Skeletal muscle cell (primary cell): Measurements from ENCODE around the gene MYBPC1.
"Not testable (repeated sequence)": the region's sequence is repeated elsewhere in the genome, so short reads cannot be mapped to it uniquely, and the experiment has no call there.

Experiments
- DNase-seq: peaks from one replicate; pipeline ENCODE4 v3.0.0-alpha.2; 2010; ENCODE audit warnings: low read depth
- H3K4me3 ChIP-seq: 2 replicates; pipeline ENCODE4 v1.5.1; 2011; ENCODE audit warnings: low read depth, mild to moderate bottlenecking, control low read depth, low read length, moderate library complexity

The MYBPC1 gene

GRCh38 chr12:101594700-101595099 is at the start of gene MYBPC1:
Gene MYBPC1, plus strand, starts transcription at chr12:101594971. Its CDS starts 100 bp downstream, at chr12:101595071.
- no peak for DNase-seq
- H3K4me3 ChIP-seq, result no peak within 1 kb of the TSS

GRCh38 chr12:101551362-101552114 is 43.2 kb upstream of the MYBPC1 start:
- DNase-seq, result no peak
- no peak overlapping the region for H3K4me3 ChIP-seq

GRCh38 chr12:101552277-101552676 is 42.5 kb upstream of the MYBPC1 start:
- peak; percentile 26 for DNase-seq
- no peak overlapping the region for H3K4me3 ChIP-seq

GRCh38 chr12:101557094-101557493 is 37.7 kb upstream of the MYBPC1 start:
- H3K4me3 ChIP-seq, result no peak overlapping the region
- no peak for DNase-seq

- DNase-seq, H3K4me3 ChIP-seq: not testable (repeated sequence)
Observed at GRCh38 chr12:101558726-101559125, 36.0 kb upstream of the MYBPC1 start.

- H3K4me3 ChIP-seq, result no peak overlapping the region
- DNase-seq, result no peak
Observed at GRCh38 chr12:101563212-101563611, 31.6 kb upstream of the MYBPC1 start.

GRCh38 chr12:101564912-101565311 is 29.9 kb upstream of the MYBPC1 start:
- DNase-seq, result no peak
- no peak overlapping the region for H3K4me3 ChIP-seq

GRCh38 chr12:101566318-101566717 is 28.5 kb upstream of the MYBPC1 start:
- no peak overlapping the region for H3K4me3 ChIP-seq
- no peak for DNase-seq

GRCh38 chr12:101567918-101568317 is 26.9 kb upstream of the MYBPC1 start:
- no peak overlapping the region for H3K4me3 ChIP-seq
- DNase-seq, result no peak

GRCh38 chr12:101570047-101570446 is 24.7 kb upstream of the MYBPC1 start:
- H3K4me3 ChIP-seq, result no peak overlapping the region
- no peak for DNase-seq

- no peak overlapping the region for H3K4me3 ChIP-seq
- DNase-seq, result no peak
Observed at GRCh38 chr12:101571105-101571504, 23.7 kb upstream of the MYBPC1 start.

- H3K4me3 ChIP-seq, result no peak overlapping the region
- no peak for DNase-seq
Observed at GRCh38 chr12:101573743-101574142, 21.0 kb upstream of the MYBPC1 start.

- H3K4me3 ChIP-seq, result no peak overlapping the region
- no peak for DNase-seq
Observed at GRCh38 chr12:101578417-101578816, 16.4 kb upstream of the MYBPC1 start.

GRCh38 chr12:101581190-101581589 is 13.6 kb upstream of the MYBPC1 start:
- no peak overlapping the region for H3K4me3 ChIP-seq

GRCh38 chr12:101582937-101583336 is 11.8 kb upstream of the MYBPC1 start:
- no peak for DNase-seq

More at GRCh38 chr12:101581190-101581589, 13.6 kb upstream of the MYBPC1 start:
- no peak for DNase-seq

GRCh38 chr12:101590383-101590782 is 4.4 kb upstream of the MYBPC1 start:
- no peak overlapping the region for H3K4me3 ChIP-seq
- no peak for DNase-seq

More at GRCh38 chr12:101582937-101583336, 11.8 kb upstream of the MYBPC1 start:
- H3K4me3 ChIP-seq, result no peak overlapping the region

GRCh38 chr12:101591781-101592180 is 3.0 kb upstream of the MYBPC1 start:
- DNase-seq, result no peak
- no peak overlapping the region for H3K4me3 ChIP-seq

GRCh38 chr12:101592448-101592847 is 2.3 kb upstream of the MYBPC1 start:
- DNase-seq, result no peak
- no peak overlapping the region for H3K4me3 ChIP-seq

GRCh38 chr12:101592921-101593320 is 1.9 kb upstream of the MYBPC1 start:
- H3K4me3 ChIP-seq, result no peak overlapping the region
- peak; percentile 17 for DNase-seq

GRCh38 chr12:101596172-101596571 is 1.4 kb downstream of the MYBPC1 start:
- DNase-seq, result no peak
- no peak overlapping the region for H3K4me3 ChIP-seq

GRCh38 chr12:101597164-101597563 is 2.4 kb downstream of the MYBPC1 start:
- H3K4me3 ChIP-seq, result no peak overlapping the region
- no peak for DNase-seq
